ENCODE results near the gene UMAD1.

Gene UMAD1

GRCh38 chr7:7681191-7681935, 40.8 kb downstream of the UMAD1 start:
- H4K91ac ChIP-seq (ENCODE audit: low read depth, low read length) = no peak overlapping the region
- H3K27me3 ChIP-seq (ENCODE audit: insufficient read depth, low read length) = no peaks in the 10 kb centered on the region
- H3K9ac ChIP-seq (ENCODE audit: low read length) = no peak overlapping the region
- H3K36me3 ChIP-seq (ENCODE audit: control insufficient read depth in 1 of 2, insufficient read depth in 2 of 2, low read length in 2 of 2) = no peaks in the 10 kb centered on the region
- H3K4me1 ChIP-seq (ENCODE audit: control insufficient read depth in 1 of 2, insufficient read depth in 2 of 2, low read length in 2 of 2) = no peaks in the 10 kb centered on the region
- H3K4ac ChIP-seq (ENCODE audit: low read depth, low read length) = no peak overlapping the region
- no peak overlapping the region for H3K14ac ChIP-seq (ENCODE audit: low read length)
- H2AFZ ChIP-seq (ENCODE audit: insufficient read depth, low read length, poor library complexity) = no peak overlapping the region
- H2BK12ac ChIP-seq (ENCODE audit: low read length) = no peak overlapping the region
- no peak overlapping the region for H3K18ac ChIP-seq (ENCODE audit: low read length)
- peak; percentile 40 to 89 for DNase-seq
- no peak overlapping the region for H4K8ac ChIP-seq (ENCODE audit: low read depth, low read length)
- no peak overlapping the region for H3K27ac ChIP-seq (ENCODE audit: low read depth, low read length)
- no peak overlapping the region for H3K23ac ChIP-seq (ENCODE audit: low read length)
- no peak overlapping the region for H3K4me2 ChIP-seq (ENCODE audit: low read length)
- no CpG with 5 or more reads among the region's 7 CpGs for WGBS (ENCODE audit: extremely low coverage, insufficient coverage, insufficient read length)
- no peak overlapping the region for H3K4me3 ChIP-seq (ENCODE audit: low read depth, low read length)
- no peak overlapping the region for H2AK5ac ChIP-seq (ENCODE audit: low read length)
- H3K9me3 ChIP-seq (ENCODE audit: insufficient read depth, low read depth, low read length) = no peaks in the 10 kb centered on the region
- H2BK120ac ChIP-seq (ENCODE audit: insufficient read depth, low read length, poor library complexity) = no peak overlapping the region
- no peak overlapping the region for H4K12ac ChIP-seq (ENCODE audit: low read depth, low read length)
- H3K79me2 ChIP-seq (ENCODE audit: control insufficient read depth, insufficient read depth, low read length, poor library complexity) = no peaks in the 10 kb centered on the region
- H3K79me1 ChIP-seq (ENCODE audit: low read length) = no peaks in the 10 kb centered on the region
- no peak overlapping the region for H2BK5ac ChIP-seq (ENCODE audit: low read depth, low read length, poor library complexity)

DNA sequence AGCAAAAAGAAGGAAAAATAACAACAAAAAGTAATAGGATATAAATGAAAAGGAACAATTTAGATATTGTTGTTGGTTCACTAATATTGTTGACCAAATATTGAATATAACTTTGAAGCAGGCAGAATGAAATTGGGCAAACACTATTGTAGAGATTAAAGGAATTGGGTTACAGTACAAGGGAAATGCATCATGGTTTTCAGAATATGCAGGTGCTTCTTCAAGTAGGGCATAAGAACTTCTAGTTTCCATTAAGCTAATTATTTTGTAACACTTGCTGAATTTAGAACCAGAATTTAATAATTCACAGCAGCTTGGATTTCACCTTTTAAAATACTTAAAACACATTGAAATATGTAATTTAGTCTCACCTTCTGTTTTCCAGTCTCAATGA, 41.4 kb downstream of the UMAD1 start:
- H4K91ac ChIP-seq (ENCODE audit: low read depth, low read length) = no peak overlapping the region
- H2BK12ac ChIP-seq (ENCODE audit: low read length) = no peak overlapping the region
- no peak overlapping the region for H4K8ac ChIP-seq (ENCODE audit: low read depth, low read length)
- no peak overlapping the region for H3K4ac ChIP-seq (ENCODE audit: low read depth, low read length)
- H2AK5ac ChIP-seq (ENCODE audit: low read length) = no peak overlapping the region
- no peak overlapping the region for H2BK120ac ChIP-seq (ENCODE audit: insufficient read depth, low read length, poor library complexity)
- H2BK5ac ChIP-seq (ENCODE audit: low read depth, low read length, poor library complexity) = no peak overlapping the region
- no peak overlapping the region for H3K18ac ChIP-seq (ENCODE audit: low read length)
- H3K27ac ChIP-seq (ENCODE audit: low read depth, low read length) = no peak overlapping the region
- no peaks in the 10 kb centered on the region for H3K36me3 ChIP-seq (ENCODE audit: control insufficient read depth in 1 of 2, insufficient read depth in 2 of 2, low read length in 2 of 2)
- no peak overlapping the region for H3K4me3 ChIP-seq (ENCODE audit: low read depth, low read length)
- H3K4me2 ChIP-seq (ENCODE audit: low read length) = no peak overlapping the region
- no peak overlapping the region for H3K9ac ChIP-seq (ENCODE audit: low read length)
- H3K79me2 ChIP-seq (ENCODE audit: control insufficient read depth, insufficient read depth, low read length, poor library complexity) = no peaks in the 10 kb centered on the region
- peaks cover 0 to 2% of the 10 kb centered on the region in 2 experiments for H3K4me1 ChIP-seq (ENCODE audit: control insufficient read depth in 1 of 2, insufficient read depth in 2 of 2, low read length in 2 of 2)
- no peak overlapping the region for H3K14ac ChIP-seq (ENCODE audit: low read length)
- H3K23ac ChIP-seq (ENCODE audit: low read length) = no peak overlapping the region
- H2AFZ ChIP-seq (ENCODE audit: insufficient read depth, low read length, poor library complexity) = no peak overlapping the region
- H4K12ac ChIP-seq (ENCODE audit: low read depth, low read length) = no peak overlapping the region
- DNase-seq = no peak
- H3K27me3 ChIP-seq (ENCODE audit: insufficient read depth, low read length) = no peaks in the 10 kb centered on the region
- peaks cover 1% of the 10 kb centered on the region for H3K79me1 ChIP-seq (ENCODE audit: low read length)
- no peaks in the 10 kb centered on the region for H3K9me3 ChIP-seq (ENCODE audit: insufficient read depth, low read depth, low read length)

- Histone ChIP-seq H3K79me1 (ENCODE audit: low read length) (peaks cover 1% of the 10 kb centered on the region), H3K27ac (ENCODE audit: low read depth, low read length) (no peak overlapping the region), H4K91ac (ENCODE audit: low read depth, low read length) (no peak overlapping the region), H2BK120ac (ENCODE audit: insufficient read depth, low read length, poor library complexity) (no peak overlapping the region), H4K12ac (ENCODE audit: low read depth, low read length) (no peak overlapping the region), H3K18ac (ENCODE audit: low read length) (no peak overlapping the region), H3K79me2 (ENCODE audit: control insufficient read depth, insufficient read depth, low read length, poor library complexity) (no peaks in the 10 kb centered on the region), H3K4me3 (ENCODE audit: low read depth, low read length) (no peak overlapping the region), H4K8ac (ENCODE audit: low read depth, low read length) (no peak overlapping the region), H2BK12ac (ENCODE audit: low read length) (no peak overlapping the region), H3K9me3 (ENCODE audit: insufficient read depth, low read depth, low read length) (no peaks in the 10 kb centered on the region), H2AK5ac (ENCODE audit: low read length) (no peak overlapping the region), H3K27me3 (ENCODE audit: insufficient read depth, low read length) (no peaks in the 10 kb centered on the region), H3K23ac (ENCODE audit: low read length) (no peak overlapping the region), H3K36me3 (ENCODE audit: control insufficient read depth in 1 of 2, insufficient read depth in 2 of 2, low read length in 2 of 2) (no peaks in the 10 kb centered on the region), H3K4ac (ENCODE audit: low read depth, low read length) (no peak overlapping the region), H3K4me2 (ENCODE audit: low read length) (no peak overlapping the region), H3K14ac (ENCODE audit: low read length) (no peak overlapping the region), H2BK5ac (ENCODE audit: low read depth, low read length, poor library complexity) (no peak overlapping the region), H3K4me1 (ENCODE audit: control insufficient read depth in 1 of 2, insufficient read depth in 2 of 2, low read length in 2 of 2) (peaks cover 0 to 4% of the 10 kb centered on the region in 2 experiments), H2AFZ (ENCODE audit: insufficient read depth, low read length, poor library complexity) (no peak overlapping the region), H3K9ac (ENCODE audit: low read length) (no peak overlapping the region)
- WGBS (ENCODE audit: extremely low coverage, insufficient coverage, insufficient read length) = no CpG with 5 or more reads among the region's 5 CpGs
- DNase-seq = no peak
Observed at GRCh38 chr7:7682861-7683260, 42.3 kb downstream of the UMAD1 start.

- Histone ChIP-seq H4K12ac (ENCODE audit: low read depth, low read length) (no peak overlapping the region), H3K79me1 (ENCODE audit: low read length) (peaks cover 3% of the 10 kb centered on the region), H3K4ac (ENCODE audit: low read depth, low read length) (no peak overlapping the region), H3K27me3 (ENCODE audit: insufficient read depth, low read length) (no peaks in the 10 kb centered on the region), H4K8ac (ENCODE audit: low read depth, low read length) (no peak overlapping the region), H3K4me1 (ENCODE audit: control insufficient read depth in 1 of 2, insufficient read depth in 2 of 2, low read length in 2 of 2) (peaks cover 0 to 4% of the 10 kb centered on the region in 2 experiments), H3K4me3 (ENCODE audit: low read depth, low read length) (no peak overlapping the region), H3K36me3 (ENCODE audit: control insufficient read depth in 1 of 2, insufficient read depth in 2 of 2, low read length in 2 of 2) (no peaks in the 10 kb centered on the region), H3K9ac (ENCODE audit: low read length) (no peak overlapping the region), H2BK120ac (ENCODE audit: insufficient read depth, low read length, poor library complexity) (no peak overlapping the region), H3K79me2 (ENCODE audit: control insufficient read depth, insufficient read depth, low read length, poor library complexity) (no peaks in the 10 kb centered on the region), H3K18ac (ENCODE audit: low read length) (no peak overlapping the region), H3K27ac (ENCODE audit: low read depth, low read length) (no peak overlapping the region), H3K4me2 (ENCODE audit: low read length) (no peak overlapping the region), H2AFZ (ENCODE audit: insufficient read depth, low read length, poor library complexity) (no peak overlapping the region), H3K9me3 (ENCODE audit: insufficient read depth, low read depth, low read length) (no peaks in the 10 kb centered on the region), H3K23ac (ENCODE audit: low read length) (no peak overlapping the region), H2BK5ac (ENCODE audit: low read depth, low read length, poor library complexity) (no peak overlapping the region), H4K91ac (ENCODE audit: low read depth, low read length) (no peak overlapping the region), H2AK5ac (ENCODE audit: low read length) (no peak overlapping the region), H2BK12ac (ENCODE audit: low read length) (no peak overlapping the region), H3K14ac (ENCODE audit: low read length) (no peak overlapping the region)
- no peak for DNase-seq
- no CpG with 5 or more reads among the region's 2 CpGs for WGBS (ENCODE audit: extremely low coverage, insufficient coverage, insufficient read length)
Observed at GRCh38 chr7:7686811-7687508, 46.4 kb downstream of the UMAD1 start.

Measured in trophoblast cell (in vitro differentiated cells and primary cell).